HG03558 (cell line): ENCODE measurements around the gene LIN28B.
"Not testable (repeated sequence)": the region's sequence is repeated elsewhere in the genome, so short reads cannot be mapped to it uniquely, and the experiment has no call there.

ENCODE experiments used
- ATAC-seq: cut with Tn5 transposase; IDR thresholded peaks from one replicate; pipeline ENCODE4 v1.9.1; 2021; ENCODE audit warnings: moderate number of reproducible peaks; ENCODE audit not compliant: unreplicated experiment; ENCODE audit errors: extremely low read depth

LIN28B gene

GRCh38 chr6:105001063-105001462, 44.2 kb downstream of the LIN28B start:
- ATAC-seq = no peak

DNA sequence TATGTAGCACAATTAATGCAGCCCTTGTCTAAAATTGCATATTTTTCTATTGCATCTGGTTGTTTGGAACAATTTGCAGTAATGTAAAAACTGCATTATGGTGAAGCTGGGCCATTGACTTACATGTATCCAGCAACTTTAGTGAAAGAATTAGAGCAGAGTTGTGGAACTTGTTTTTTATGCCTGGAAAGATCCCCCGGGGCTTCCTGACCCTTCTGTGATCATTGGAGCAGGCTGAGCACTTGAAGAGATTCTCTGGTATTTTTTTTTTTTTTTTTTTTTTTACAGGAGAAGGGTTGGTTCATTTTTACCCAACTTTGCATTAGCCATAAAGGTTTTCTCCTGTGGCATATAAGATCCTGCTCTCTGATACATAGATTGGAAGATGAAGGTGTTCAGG, 45.0 kb downstream of the LIN28B start:
- ATAC-seq = no peak

- ATAC-seq = no peak
These were observed 48.5 kb downstream of the LIN28B start for GRCh38 chr6:105005451-105005850.

- ATAC-seq = not testable (repeated sequence)
These were observed 56.6 kb downstream of the LIN28B start for GRCh38 chr6:105013459-105013858.

DNA sequence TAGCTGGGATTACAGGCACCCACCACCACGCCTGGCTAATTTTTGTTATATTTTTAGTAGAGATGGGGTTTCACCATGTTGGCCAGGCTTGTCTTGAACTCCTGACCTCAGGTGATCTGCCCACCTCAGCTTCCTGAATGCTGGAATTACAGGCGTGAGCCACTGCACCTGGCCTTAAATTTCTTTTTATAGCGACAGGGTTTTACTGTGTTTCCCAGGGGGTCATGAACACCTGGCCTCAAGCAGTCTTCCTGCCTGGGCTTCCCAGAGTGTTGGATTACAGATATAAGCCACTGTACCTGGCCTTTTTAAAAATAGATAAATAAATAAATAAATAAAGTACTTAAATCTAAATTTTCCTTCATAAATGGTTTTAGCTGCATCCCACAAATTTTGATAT, 57.5 kb downstream of the LIN28B start:
- ATAC-seq = no peak

- no peak for ATAC-seq
These were observed 58.0 kb downstream of the LIN28B start for GRCh38 chr6:105014954-105015353.

- no peak for ATAC-seq
These were observed 58.6 kb downstream of the LIN28B start for GRCh38 chr6:105015482-105015881.

- ATAC-seq = no peak
These were observed 62.4 kb downstream of the LIN28B start for GRCh38 chr6:105019285-105019684.

DNA sequence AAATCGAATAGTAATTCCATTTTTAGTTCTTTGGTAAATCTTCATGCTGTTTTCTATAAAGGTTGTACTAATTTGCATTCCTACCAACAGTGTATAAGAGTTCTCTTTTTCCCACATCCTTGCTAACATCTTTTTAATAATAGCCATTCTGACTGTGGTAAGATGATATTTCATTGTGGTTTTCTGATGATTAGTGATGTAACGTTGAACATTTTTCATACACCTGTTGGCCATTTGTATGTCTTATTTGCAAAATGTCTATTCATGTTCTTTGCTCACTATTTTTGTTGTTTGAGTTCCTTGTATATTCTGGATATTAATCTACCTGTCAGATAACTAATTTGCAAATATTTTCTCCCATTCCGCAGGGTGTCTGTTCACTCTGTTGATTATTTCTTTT, 64.5 kb downstream of the LIN28B start:
- no peak for ATAC-seq

GRCh38 chr6:105022416-105022815, 65.5 kb downstream of the LIN28B start:
- no peak for ATAC-seq

DNA sequence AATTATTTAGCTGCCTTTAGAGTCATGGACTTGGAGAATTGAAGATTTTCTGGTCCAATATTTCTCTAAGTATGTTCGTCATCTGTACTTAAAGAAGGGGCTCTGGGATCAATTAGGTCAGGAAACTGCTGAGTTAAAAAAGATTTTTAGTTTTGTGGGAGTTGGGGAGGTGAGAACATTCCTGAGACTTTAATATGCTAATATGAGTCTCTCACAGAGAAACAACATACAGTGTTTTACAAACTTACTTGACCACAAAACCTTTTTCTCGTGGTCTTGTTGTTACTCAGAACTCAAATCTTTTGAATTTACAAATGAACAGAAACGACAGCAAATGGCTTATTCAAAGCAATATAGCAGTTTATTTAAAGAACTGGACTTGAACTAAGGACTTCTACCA, 67.9 kb downstream of the LIN28B start:
- ATAC-seq = no peak

GRCh38 chr6:105028898-105029297, 72.0 kb downstream of the LIN28B start:
- ATAC-seq = no peak

DNA sequence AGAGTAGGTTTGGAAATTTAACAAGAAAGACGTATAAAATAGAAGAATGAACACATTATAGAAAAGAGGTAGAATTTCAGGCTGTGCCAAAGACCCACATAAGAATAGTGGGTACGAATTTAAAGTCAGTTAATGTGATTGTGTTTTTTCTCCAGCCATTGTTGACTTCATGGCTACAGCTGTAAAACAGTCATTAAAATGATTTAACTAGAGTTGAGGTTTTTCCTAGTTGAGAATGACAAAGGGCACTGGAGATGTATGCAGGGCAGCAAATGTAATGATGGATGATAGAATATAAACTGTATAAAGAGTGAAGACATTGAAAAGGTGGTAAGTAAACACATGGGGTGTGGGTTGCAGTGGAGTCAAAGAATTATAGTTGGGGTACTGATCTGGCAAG, 72.7 kb downstream of the LIN28B start:
- ATAC-seq = no peak

- no peak for ATAC-seq
These were observed 77.6 kb downstream of the LIN28B start for GRCh38 chr6:105034470-105034869.

- ATAC-seq = no peak
These were observed 78.4 kb downstream of the LIN28B start for GRCh38 chr6:105035299-105035698.

DNA sequence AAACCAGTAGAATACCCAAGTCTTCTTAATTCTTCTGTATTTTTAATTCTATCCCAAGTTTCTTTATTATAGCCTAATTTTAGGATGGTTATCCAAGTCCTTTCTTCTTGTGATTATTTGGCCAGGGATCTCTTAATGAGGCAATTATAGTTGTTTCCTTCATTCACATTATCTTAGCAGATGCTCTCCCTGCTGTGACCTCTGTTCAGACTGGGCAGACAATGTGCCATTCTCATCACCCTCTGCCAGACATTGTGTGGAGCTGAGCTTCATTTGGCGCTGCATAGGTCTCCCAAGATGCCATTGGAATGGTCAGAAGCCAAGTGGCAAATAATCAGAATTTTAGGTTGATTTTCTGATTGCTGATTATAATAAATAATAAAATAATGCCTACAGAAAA, 79.4 kb downstream of the LIN28B start:
- ATAC-seq = no peak

GRCh38 chr6:105038259-105038658, 81.4 kb downstream of the LIN28B start:
- no peak for ATAC-seq

GRCh38 chr6:105041880-105042279, 85.0 kb downstream of the LIN28B start:
- no peak for ATAC-seq

GRCh38 chr6:105042648-105043047, 85.7 kb downstream of the LIN28B start:
- ATAC-seq = no peak

DNA sequence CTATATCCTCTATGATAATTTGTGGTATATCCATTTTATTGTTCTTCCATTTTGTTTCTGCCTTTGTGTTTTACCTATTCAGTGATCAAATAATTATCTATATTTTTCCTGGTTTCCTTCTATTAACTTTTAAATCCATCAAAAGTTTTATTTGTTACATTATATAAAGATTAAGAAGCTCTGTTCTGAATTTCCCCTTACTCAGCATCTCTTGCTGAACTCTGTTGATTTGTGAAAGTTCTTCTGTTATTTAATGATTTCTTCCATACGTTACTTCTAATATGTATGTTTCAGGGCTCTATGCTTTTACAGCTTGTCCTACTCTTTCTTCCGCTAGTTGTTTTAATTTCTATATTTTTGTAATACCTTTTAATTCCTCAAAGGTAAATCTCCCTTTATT, 87.1 kb downstream of the LIN28B start:
- ATAC-seq = no peak

DNA sequence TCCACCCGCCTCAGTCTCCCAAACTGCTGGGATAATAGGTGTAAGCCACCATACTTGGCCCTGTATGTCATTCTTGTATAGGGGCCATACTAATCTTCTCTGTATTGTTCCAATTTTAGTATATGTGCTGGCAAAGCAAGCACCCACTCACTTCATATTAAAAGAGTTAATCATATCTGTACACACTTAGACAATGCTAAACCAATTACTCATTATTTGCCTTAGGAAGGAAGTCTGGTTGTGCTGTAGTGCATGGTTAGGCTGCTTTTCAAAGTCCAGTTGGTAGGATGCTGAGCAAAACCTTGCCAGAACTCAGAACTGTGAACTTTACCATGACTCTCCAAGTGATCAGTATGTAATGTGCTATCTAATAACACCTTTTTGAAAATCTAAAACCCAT, 88.6 kb downstream of the LIN28B start:
- no peak for ATAC-seq

- ATAC-seq = no peak
These were observed 95.1 kb downstream of the LIN28B start for GRCh38 chr6:105051941-105052471.

GRCh38 chr6:105056646-105057045, 99.7 kb downstream of the LIN28B start:
- ATAC-seq = no peak
